ENCODE measurements around the gene NCKAP5L.

DNA sequence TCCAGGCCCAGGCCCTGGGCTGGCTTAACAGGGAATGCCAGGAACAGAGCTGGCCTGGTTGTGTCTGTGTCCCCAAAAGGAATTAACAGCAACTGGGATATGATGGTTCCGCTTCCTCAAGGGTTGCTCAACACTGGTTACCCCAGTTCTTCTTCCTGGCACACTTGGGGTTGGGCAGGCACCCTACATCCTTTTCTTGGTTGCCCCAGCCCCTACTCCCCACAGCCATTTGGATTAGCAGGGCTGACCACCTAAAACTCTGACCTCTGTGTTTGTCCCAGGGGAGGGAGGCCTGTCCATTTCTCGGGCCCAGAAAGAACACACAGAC lies 30.8 kb downstream of the NCKAP5L start:
- no peak for TF ChIP-seq POLR2A (IDR thresholded peaks at IDR 0.05; ENCODE audit: low read length)
- TF ChIP-seq GATA1 (IDR thresholded peaks at IDR 0.05; ENCODE audit: low read depth, low read length), result no peak

All from erythroblast (primary cell).